ENCODE data around the gene SLC8A1.

DNA sequence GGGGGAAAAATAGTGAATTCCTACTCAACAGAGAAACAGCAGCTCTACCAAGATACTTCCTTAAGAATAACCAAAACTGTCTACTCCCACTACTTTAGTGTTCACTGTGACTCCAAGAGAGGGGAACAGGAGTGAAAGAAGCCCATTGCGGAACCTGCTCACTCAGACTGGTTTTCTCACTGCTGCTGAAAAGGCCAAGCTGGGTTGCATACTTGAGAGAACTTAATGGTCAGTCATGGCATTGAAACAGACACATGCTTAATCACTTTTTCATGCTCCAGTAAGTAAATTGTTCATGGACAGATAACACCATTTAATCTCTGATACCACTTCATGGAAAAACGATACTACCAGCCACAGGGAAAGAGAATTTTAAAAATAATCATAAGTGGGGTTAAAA, 35.7 kb upstream of the SLC8A1 start:
- TF ChIP-seq AHR (CRISPR knock-in tag; IDR thresholded peaks at IDR 0.05) (no peak), MXD4 (CRISPR knock-in tag; IDR thresholded peaks at IDR 0.05) (no peak), CCAR2 (optimal IDR thresholded peaks at IDR 0.05; ENCODE audit: low read depth, low read length) (no peak), CBX1 (IDR thresholded peaks at IDR 0.05; ENCODE audit: low read depth) (no peak), ZNF331 (CRISPR knock-in tag; IDR thresholded peaks at IDR 0.05) (no peak), U2AF2 (IDR thresholded peaks at IDR 0.05; ENCODE audit: low read depth, low read length) (no peak), HHEX (CRISPR knock-in tag; IDR thresholded peaks at IDR 0.05) (no peak)
- TF ChIP-seq, protein P1, sequence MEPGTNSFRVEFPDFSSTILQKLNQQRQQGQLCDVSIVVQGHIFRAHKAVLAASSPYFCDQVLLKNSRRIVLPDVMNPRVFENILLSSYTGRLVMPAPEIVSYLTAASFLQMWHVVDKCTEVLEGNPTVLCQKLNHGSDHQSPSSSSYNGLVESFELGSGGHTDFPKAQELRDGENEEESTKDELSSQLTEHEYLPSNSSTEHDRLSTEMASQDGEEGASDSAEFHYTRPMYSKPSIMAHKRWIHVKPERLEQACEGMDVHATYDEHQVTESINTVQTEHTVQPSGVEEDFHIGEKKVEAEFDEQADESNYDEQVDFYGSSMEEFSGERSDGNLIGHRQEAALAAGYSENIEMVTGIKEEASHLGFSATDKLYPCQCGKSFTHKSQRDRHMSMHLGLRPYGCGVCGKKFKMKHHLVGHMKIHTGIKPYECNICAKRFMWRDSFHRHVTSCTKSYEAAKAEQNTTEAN (CRISPR knock-in tag; conservative IDR thresholded peaks at IDR 0.05): no peak
- TF ChIP-seq, protein P2, sequence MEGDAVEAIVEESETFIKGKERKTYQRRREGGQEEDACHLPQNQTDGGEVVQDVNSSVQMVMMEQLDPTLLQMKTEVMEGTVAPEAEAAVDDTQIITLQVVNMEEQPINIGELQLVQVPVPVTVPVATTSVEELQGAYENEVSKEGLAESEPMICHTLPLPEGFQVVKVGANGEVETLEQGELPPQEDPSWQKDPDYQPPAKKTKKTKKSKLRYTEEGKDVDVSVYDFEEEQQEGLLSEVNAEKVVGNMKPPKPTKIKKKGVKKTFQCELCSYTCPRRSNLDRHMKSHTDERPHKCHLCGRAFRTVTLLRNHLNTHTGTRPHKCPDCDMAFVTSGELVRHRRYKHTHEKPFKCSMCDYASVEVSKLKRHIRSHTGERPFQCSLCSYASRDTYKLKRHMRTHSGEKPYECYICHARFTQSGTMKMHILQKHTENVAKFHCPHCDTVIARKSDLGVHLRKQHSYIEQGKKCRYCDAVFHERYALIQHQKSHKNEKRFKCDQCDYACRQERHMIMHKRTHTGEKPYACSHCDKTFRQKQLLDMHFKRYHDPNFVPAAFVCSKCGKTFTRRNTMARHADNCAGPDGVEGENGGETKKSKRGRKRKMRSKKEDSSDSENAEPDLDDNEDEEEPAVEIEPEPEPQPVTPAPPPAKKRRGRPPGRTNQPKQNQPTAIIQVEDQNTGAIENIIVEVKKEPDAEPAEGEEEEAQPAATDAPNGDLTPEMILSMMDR (CRISPR knock-in tag; IDR thresholded peaks at IDR 0.05): no peak
- TF ChIP-seq, protein P3, sequence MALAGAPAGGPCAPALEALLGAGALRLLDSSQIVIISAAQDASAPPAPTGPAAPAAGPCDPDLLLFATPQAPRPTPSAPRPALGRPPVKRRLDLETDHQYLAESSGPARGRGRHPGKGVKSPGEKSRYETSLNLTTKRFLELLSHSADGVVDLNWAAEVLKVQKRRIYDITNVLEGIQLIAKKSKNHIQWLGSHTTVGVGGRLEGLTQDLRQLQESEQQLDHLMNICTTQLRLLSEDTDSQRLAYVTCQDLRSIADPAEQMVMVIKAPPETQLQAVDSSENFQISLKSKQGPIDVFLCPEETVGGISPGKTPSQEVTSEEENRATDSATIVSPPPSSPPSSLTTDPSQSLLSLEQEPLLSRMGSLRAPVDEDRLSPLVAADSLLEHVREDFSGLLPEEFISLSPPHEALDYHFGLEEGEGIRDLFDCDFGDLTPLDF (CRISPR knock-in tag; IDR thresholded peaks at IDR 0.05): no peak
- TF ChIP-seq, protein P4, sequence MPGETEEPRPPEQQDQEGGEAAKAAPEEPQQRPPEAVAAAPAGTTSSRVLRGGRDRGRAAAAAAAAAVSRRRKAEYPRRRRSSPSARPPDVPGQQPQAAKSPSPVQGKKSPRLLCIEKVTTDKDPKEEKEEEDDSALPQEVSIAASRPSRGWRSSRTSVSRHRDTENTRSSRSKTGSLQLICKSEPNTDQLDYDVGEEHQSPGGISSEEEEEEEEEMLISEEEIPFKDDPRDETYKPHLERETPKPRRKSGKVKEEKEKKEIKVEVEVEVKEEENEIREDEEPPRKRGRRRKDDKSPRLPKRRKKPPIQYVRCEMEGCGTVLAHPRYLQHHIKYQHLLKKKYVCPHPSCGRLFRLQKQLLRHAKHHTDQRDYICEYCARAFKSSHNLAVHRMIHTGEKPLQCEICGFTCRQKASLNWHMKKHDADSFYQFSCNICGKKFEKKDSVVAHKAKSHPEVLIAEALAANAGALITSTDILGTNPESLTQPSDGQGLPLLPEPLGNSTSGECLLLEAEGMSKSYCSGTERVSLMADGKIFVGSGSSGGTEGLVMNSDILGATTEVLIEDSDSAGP (CRISPR knock-in tag; IDR thresholded peaks at IDR 0.05; ENCODE audit: borderline replicate concordance): no peak
